M059J (cell line): ENCODE measurements around the gene SLC7A6OS. TPM values are rescaled to one million over a fixed set of nuclear protein-coding genes. Genes with fewer than 3 reads are reported as not detected.
A peak's percentile ranks its signal among the peaks of the same experiment; 100 is the strongest.

Source experiments
- DNase-seq: peaks from one replicate; pipeline ENCODE4 v3.0.0-alpha.2; 2012; ENCODE audit warnings: low read depth
- total RNA-seq: library from RNA; depleted of rRNA; stranded (reverse); fragments of >200 nt; shearing (Covaris generic); gene quantifications from 2 replicates; pipeline ENCODE4 v1.2.3, GENCODE V29; 2014; rRNA removed

SLC7A6OS gene
- 11.5 and 13.2 TPM in 2 replicates for total RNA-seq

DNA sequence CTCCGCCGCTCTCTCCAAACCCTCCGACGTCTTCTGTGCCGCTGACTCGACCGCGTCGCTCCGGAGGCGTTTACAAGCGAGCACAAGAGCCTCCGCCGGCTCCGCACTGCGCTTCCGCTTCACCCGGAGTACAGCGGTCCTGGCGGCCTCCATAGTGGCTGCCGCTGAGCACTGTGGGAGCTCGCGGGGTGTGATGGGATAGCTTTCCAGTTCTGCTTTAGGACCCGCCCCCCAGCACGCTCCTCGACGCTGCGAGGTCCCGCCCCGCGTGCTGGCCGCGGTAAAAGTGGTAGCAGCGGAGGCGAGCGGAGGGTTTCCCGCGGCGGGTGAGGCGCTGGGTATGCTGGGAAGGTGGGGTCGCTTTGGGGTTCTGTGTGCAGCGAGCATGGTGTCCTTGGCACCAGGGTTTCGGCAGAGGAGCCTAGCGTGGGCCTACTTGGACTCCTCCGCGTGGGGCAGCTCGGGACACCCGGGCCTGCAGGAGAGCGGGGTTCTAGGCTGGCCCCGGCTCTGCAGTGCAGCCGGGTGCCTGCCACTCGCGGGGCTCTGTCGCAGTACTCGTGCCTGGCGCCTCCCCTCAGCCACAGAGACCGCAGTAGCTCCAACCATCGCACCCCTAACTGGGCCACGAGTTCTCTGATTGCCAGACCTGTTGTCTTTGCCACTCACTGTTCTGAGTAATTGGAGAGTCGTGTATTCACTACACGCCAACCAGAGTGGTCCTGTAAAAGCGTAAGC lies at the start of gene SLC7A6OS, which contains the start of gene PRMT7:
TSS of gene SLC7A6OS (minus strand) at position 173 of the 738 bp plus-strand sequence. CDS start at position 153, 20 bp downstream.
TSS of gene PRMT7 (plus strand) at position 246 of the 738 bp plus-strand sequence. CDS start 4,961 bp downstream, outside the sequence.
- peak; percentile 89 for DNase-seq

DNA sequence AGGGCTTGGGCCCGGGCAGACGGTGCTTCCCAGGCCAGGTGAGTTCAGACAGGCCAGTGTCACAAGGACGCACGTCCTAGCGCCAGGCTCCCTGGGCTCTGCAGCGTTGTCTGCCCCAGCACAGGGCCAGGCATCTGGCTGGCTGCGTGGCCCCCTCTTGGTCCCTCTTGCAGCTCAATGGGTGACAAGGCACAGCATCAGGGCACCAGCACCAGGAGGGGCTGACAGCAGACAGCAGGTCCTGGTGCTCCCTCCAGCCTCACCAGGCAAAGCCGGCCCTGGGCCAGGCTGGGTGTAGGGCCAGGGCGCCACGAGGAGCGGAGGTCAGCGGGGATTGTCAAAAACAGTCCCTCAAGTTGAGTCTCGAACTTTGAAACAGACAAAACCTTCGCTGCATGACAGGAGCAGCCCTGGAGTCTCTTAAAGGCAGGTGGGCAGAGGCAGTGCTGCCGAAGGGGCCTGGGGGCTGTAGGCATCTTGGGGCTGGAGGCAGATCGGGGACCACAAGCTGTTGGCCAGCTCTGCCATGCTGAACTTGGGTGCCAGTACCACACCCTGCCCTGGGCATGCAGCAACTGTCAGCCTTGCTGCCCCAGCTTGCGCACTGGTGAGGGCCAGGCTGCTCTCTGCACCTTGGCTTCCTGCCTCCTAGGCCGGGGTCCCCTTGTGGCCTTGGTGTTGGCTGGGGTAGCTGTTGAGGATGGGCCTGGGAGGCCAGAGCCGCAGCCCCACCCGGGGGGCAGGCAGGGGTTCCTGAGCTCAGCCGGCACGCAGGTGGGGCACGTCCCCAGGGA lies 48.8 kb upstream of the SLC7A6OS start:
- DNase-seq: no peak

DNA sequence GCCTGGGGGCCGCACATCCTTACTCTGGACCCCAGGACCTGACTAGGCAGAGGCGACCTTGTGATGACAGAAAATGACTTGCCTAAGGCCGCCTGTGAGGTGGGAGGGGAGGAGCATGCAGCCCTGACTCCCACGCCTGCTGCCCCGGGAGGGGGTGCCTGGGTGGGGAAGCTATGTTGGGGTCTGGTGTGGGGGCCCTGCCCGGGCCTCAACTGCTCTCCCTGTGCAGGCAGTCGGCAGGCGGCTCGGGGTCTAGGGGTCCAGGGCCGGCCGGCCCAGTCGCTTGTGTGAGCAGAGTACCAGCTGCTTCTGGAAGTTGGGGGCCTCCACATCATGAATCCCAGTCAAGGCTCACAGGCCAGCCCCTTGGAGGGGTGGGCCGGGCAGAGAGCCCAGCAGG lies 48.2 kb upstream of the SLC7A6OS start:
- DNase-seq: no peak

DNA sequence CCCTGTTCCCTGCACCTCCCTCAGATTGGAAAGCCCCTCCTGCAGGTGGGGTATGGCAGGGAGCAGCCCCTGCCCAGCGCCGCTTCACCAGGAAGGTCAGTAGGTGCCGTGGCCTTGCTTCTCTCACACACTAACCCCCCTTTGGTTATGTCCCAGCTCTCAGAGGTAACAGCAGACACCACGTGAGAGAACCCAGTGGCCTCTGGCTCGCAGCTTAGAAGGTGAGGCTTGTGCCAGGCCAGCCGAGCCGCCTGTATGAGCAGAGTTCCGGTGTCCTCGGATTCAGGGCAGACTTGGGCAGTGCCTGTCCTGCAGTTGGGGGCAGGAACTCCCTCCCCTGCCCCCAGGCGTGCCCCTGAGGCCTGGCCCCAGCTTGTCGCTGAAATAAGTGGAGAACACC lies 47.2 kb upstream of the SLC7A6OS start:
- no peak for DNase-seq

DNA sequence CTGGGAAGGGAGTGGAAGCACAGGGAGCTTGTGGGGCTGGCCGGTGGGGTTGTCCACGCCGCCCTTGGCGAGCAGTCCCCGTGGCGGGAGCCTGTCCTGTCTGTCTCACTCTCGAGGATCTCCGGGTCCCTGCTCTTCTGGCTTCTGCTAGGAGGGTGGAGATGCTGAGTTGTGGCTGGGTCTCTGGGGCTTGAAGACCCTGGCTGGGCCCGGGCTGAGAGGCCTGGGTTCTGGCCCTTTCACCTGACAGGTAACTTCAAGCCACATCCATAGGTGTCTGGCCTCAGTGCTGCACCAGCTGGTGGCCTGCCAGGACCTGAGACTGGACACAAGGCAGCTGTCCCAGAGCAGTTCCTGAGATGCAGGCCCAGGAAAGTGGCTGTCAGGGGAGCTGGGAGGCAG lies 46.8 kb upstream of the SLC7A6OS start:
- DNase-seq: no peak

DNA sequence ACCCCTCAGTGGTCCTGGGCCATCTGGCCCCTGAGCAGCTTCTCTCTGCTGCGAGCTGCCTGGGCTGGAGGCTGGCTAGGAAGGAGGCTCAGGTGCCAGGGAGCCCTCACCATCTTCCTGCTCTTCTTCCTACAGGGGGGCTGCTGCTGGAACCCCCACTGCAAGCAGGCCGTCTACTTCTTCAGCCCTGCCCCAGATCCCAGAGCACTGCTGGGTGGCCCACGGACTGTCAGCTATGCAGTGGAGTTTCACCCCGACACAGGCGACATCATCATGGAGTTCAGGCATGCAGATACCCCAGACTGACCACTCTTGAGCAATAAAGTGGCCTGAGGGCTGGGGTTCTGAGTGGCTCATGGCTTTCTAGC lies 46.2 kb upstream of the SLC7A6OS start:
- no peak for DNase-seq

DNA sequence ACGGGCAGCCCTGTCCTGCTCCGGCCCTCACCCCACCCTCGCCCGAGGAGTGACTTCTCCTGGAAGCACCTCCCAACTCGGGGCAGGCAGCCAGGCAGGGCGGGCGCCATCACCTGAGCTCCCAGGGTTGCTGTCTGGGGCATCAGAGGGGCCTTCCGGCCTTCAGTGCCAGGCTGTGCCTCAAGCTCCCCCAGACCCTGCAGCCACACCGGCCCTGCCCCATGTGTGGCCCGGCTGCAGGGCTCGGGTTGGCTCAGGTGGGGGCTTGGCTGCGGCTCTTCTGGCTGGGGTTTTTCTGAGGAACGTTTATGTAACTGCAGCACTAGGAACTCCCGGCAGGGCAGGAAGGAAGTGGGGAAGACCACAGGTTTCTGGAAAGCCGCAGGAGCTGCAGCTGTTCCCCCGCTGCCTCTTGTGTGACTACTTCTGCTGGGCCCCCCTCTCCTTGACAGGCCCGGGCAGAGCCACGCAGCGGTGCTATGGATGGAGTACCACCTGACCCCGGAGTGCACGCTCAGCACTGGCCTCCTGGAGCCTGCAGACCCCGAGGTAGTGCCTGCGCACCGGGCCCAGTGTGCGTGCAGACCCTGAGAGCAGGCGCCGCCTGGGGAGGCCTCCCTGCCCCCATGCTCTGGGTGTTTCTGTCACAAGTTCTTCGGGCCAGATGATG lies 45.6 kb upstream of the SLC7A6OS start:
- DNase-seq: no peak

DNA sequence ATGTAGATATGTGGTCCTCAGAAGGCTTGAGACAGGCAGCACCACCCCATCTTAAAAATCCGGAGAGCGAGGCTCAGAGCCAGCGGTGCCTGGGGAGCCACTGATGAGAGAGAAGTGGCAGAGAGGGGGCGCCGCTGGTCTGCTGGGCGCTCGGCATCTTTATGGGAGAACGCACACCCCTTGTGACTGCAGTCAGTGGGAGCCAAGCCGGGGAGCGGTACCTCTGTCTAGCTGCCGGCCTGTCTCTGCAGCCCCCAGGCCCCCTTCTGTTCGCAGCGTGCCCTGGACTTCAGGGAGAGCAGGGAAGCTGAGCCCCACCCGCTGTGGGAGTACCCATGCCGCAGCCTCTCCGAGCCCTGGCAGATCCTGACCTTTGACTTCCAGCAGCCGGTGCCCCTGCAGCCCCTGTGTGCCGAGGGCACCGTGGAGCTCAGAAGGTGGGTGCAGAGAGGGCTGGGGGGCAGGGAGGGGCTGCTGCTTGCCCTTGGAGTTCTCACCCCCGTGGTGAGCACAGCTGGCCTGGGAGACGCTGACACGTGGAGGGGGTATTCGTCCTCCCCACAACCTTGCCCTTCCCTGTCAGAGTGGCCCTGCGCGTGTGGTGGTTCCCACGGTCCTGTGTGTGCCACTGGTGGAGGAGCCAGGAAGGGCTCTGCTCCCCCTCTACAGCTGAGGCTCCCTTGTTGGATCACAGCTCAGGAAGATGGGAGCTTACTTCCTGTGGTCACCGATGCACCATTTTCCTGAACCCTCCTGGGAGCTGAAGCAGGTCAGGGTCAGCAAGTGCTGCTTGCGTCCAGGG lies 44.9 kb upstream of the SLC7A6OS start:
- no peak for DNase-seq

DNA sequence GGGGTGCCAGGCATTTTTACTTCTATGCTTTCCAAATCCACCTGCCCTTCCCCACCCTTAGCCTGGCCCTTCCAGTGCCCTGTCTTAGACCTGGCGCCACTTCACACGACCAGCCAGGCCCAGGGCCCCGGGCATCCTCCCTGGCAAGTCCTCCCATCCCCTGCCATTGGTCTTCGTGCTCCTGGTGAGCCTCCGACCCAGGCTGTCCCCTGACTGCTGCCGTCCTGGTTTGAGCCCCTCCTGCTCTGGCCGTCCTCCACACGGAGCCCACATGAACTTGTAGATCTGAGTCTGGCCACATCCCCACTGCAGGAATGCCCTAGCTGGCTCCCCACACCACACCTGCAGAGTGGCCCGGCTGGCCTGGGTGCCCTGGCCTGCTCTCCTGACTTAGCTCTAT lies 44.1 kb upstream of the SLC7A6OS start:
- DNase-seq: no peak

DNA sequence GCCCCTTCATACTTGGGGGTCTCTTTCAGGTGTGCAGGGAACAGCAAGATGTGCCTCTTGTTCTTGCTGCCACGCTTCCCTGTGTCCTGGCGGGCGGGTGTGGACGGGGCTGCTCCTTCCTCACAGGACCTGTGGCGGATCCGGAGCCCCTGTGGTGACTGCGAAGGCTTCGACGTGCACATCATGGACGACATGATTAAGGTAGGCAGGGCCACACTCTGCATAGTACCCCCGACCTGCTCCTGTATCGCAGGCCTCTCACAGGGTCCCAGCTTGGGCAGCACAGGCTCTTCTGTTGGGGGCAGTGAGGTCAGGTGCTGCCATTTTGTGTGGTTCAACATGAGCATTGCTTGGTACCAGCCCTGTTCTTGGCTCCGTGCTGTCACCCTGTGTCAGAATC lies 42.6 kb upstream of the SLC7A6OS start:
- DNase-seq: no peak

DNA sequence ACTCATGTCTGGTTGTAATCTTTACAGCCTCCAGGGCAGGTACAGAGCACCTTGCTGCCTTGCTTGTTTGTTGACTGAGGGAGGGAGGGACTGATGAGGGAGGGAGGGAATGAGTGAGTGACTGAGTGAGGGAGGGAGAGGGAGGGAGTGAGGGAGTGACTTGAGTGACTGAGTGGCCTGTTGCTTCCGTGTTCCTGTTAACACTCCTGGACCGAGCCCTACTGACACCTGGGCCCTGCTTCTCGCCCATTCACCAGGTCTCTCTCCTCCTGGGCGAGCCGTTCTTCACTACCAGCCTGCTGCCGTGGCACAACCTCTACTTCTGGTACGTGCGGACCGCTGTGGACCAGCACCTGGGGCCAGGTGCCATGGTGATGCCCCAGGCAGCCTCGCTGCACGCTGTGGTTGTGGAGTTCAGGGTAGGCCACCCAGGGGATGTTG lies 41.3 kb upstream of the SLC7A6OS start:
- DNase-seq: no peak

DNA sequence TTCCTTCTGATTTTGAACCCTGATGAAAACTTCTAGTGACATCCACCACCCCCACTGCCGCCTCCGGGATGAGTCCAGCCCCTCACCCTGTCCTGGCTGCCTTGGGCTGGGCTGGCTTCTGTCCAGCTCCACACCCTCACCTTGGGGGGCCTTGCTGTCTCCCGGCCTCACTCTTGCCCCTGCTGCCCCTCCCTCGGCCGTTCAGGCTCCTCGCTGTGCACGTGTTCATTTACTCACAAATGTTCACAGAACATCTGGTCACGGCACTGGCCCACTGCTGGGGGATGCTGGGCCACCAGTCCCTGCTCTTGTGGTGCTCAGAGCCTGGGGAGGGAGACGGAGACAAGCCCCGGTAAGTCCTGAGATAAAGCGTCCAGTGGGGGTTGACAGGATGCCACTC lies 40.7 kb upstream of the SLC7A6OS start:
- DNase-seq: no peak

DNA sequence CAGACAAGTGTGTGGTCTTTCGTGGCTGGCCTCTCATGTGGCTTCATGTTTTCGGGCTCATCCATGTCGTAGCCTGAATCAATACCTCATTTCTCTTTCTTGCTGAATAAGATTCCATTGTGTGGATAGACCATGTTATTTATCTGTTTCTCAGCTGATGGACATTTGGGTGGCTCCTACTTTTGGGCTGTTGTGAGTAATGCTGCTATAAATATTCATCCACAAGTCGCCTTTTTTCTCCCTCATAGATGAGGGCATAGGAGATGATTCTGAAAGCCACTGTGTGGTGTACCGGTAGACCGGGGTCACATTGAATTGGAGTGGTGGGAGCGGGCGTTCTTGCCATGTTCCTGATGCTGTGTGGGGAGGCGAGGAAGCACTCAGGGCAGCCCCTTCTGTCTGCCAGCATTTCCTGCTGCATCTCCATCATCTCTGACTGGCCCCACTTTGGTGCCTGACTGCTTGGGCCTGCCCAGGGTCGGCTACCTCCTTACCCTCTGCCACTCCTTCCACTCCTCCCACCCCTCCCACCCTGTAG lies 40.1 kb upstream of the SLC7A6OS start:
- DNase-seq: no peak

DNA sequence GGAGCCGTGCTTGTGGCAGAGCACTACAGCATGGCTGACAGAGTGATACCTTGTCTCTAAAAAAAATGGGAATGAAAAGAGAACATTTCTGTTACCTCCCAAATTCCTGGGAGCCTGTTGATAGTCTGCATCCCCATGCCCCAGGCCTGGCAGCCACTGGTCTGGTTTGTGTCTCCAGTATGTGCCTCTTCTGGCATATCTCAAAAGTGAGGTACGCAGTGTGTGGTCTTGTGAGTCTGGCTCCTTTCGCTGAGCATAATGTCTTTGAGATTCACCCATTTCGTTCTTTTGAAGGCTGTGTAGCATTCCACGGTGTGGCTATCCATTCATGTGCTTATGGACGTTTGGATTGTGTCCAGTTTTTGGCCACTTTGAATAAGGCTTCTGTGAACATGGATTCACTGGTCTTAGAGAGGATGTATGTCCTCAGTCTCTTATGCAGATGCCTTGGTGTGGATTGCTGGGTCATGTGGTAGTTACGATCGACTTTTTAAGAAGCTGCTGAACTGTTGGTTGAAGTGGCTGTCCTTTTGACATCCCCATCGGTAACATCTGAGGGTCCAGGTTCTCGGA lies 39.2 kb upstream of the SLC7A6OS start:
- no peak for DNase-seq

DNA sequence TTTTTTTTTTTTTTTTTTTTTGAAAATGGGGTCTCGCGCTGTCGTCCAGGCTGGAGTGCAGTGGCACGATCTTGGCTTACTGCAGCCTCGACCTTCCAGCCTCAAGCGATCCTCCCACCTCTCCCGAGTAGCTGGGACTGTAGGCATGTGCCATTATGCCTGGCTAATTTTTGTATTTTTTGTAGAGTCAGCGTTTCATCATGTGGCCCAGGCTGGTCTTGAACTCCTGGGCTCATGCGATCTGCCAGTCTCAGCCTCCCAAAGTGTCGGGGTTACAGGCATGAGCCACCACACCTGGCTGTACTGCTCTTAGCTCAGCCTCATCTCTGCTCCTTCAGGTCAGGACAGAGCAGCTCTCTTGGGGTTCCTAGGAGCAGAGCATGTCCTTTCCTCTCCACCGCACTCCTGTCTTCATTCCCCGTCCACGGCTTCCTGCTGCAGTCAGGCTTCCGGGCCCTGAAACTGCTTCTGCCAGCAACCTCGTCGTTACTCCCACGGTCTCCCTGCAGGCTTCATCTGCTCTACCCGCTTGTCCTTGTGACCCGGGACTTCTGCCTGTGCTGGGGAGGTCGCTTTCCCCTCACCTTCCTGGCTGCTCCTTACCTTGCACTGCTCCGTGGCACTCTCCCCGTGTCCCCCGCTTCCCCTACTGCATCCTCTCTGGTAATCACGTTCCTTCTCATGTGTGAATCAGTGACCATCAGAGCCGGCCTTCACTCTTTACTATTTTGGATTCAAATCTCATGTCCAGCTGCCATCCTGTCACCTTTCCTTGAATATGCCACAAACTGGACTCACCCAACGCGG lies 38.1 kb upstream of the SLC7A6OS start:
- DNase-seq: no peak

DNA sequence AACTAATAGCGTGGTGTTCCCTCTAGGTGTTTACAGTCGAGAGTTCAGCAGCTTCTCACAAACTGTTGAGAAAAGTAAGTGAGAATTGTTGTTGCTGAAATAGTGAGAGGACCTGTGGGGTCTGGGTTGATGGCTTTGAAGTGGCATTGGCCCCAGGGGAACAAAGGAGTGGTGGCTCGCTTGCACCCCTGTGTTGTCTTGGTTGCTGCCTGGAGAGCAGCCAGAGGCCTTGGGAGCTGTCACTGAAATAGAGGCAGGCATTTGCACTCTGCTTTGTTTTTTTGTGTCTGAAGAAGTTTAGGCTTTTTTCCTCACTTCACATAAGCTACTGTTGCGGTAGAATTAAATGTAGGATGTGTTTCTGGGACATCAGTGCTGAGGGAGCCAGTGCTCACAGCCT lies 36.9 kb upstream of the SLC7A6OS start:
- no peak for DNase-seq

DNA sequence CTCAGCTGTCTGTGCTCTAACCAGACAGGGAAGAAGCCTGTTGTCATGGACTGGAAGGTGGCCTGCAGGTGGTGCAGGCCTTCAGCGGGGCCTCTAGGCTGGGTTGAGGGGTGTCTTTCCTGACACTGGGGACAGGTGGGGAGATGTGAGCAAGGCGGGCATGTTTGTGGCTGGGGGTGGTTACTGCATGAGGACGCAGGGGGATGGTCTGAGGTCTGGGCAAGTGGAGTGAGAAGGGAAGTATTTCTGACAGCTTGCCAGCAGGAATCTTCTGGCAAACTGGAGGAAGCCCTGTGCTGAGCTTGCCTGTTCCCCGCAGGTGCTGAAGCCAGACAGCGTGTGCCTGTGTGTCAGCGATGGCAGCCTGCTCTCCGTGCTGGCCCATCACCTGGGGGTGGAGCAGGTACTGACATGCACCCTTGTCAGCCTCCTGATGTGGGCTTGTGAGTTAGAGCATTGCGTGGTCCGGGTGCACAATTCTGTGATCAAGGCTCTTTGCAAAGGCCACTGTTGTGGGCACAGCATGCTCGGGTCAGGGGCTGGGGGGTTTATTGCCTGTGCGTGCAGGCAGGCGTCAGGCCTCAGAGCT lies 36.2 kb upstream of the SLC7A6OS start:
- DNase-seq: no peak

DNA sequence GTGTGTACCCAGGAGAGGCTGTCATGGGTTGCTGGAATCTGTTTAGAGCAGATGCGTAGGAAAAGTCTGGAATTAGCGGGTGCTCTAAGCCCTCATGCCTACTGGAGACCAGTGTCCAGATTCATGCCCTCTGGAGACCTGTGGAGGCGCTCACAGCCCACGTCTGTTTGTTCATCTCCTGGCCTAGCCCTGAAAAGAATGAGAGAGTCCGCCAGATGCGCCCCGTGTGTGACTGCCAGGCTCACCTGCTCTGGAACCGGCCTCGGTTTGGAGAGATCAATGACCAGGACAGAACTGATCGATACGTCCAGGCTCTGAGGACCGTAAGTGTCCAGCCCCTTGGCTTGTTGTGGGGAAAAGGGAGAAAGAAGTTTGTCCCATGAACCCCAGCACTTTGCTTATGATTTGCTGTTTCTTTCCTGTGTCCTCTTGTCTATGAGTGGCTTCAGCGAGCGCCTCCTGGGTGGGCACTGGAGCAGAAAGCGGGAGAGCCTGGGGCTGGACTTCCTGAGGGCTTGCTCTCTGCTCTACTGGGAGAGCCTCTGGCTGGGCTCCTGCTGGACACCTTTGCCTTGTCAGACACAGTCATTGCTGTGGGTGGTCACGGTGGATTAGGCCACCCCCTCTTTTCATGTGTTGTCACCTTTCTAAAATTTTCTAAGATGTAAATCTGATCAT lies 35.4 kb upstream of the SLC7A6OS start:
- no peak for DNase-seq

DNA sequence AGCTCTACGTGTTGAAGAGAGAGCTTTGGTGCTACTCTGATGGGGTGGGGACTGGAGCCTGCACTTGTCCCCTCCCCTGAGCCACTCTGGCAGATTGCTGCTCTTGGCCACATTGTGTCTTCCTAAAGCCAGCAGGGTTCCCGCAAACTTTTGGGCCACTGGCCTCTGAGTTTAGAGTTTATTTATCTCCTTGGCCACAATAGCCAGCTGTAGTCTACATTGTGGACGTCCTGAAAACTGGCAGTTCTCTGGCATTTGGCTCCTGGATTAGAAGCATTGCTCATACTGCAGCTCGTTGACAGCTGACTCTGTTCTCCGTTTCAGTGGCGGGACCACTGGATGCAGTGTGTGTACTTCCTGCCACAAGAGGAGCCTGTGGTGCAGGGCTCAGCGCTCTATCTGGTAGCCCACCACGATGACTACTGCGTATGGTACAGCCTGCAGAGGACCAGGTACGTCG lies 34.6 kb upstream of the SLC7A6OS start:
- DNase-seq: no peak
